Vagina (tissue), 2 donors: ENCODE results near the gene PRLH. TPM values are rescaled to one million over a fixed set of nuclear protein-coding genes. Genes with fewer than 3 reads are reported as not detected.

Source experiments
- DNase-seq, 2 donors: peaks; one replicate each; pipeline ENCODE4 v3.0.0-alpha.2; 2017; ENCODE audit errors: extremely low spot score in 2 of 2
- H3K27ac ChIP-seq: fragments of 200-600 bp; sonication (generic); one replicate; pipeline ENCODE4 v1.5.1; 2019
- H3K27me3 ChIP-seq: fragments of 200-600 bp; sonication (generic); one replicate; pipeline ENCODE4 v1.5.1; 2019
- H3K36me3 ChIP-seq, 2 donors: fragments of 200-600 bp; sonication (generic); one replicate each; pipeline ENCODE4 v1.5.1; 2017 to 2019
- H3K4me1 ChIP-seq: fragments of 200-600 bp; sonication (generic); one replicate; pipeline ENCODE4 v1.5.1; 2019
- H3K4me3 ChIP-seq, 2 donors: fragments of 200-600 bp; sonication (generic); 1 replicate in 1 of 2; 2 replicates in 1 of 2; pipeline ENCODE4 v1.5.1; 2016 to 2019
- H3K9me3 ChIP-seq: fragments of 200-600 bp; sonication (generic); one replicate; pipeline ENCODE4 v1.5.1; 2019
- POLR2A ChIP-seq, 2 donors: fragments of 450-650 bp; IDR thresholded peaks; one replicate each; pipeline ENCODE4 v1.6.1; 2017; ENCODE audit warnings: antibody characterized with exemption in 2 of 2, mild to moderate bottlenecking in 2 of 2, moderate library complexity in 2 of 2
- POLR2AphosphoS5 ChIP-seq, 2 donors: sonication (generic); formaldehyde crosslinking; IDR thresholded peaks; one replicate each; pipeline ENCODE4 v1.9.0; 2017; ENCODE audit warnings: antibody characterized with exemption in 2 of 2, mild to moderate bottlenecking in 2 of 2, low read depth in 1 of 2; ENCODE audit not compliant: insufficient read depth in 1 of 2
- intact Hi-C: fragments of 100-400 bp; cut with DNase I; formaldehyde crosslinking; loops from one replicate; pipeline ENCODE4 v1.15.1; 2023
- total RNA-seq: library from RNA; depleted of rRNA; stranded (reverse); fragments of >200 nt; gene quantifications from one replicate; pipeline ENCODE4 v1.2.3, GENCODE V29; 2016
- TF ChIP-seq, protein P1 (sequence below), 3 experiments: fragments of 450-650 bp in 2 of 3; fragments of 200-600 bp in 1 of 3; sonication (generic) in 1 of 3; IDR thresholded peaks; one replicate each; pipeline ENCODE4 v1.5.1; 2017 to 2019; ENCODE audit warnings: antibody characterized with exemption in 3 of 3, mild to moderate bottlenecking in 2 of 3, moderate library complexity in 2 of 3

Gene PRLH
- total RNA-seq, 1 donor from 2014 or later: not detected

DNA sequence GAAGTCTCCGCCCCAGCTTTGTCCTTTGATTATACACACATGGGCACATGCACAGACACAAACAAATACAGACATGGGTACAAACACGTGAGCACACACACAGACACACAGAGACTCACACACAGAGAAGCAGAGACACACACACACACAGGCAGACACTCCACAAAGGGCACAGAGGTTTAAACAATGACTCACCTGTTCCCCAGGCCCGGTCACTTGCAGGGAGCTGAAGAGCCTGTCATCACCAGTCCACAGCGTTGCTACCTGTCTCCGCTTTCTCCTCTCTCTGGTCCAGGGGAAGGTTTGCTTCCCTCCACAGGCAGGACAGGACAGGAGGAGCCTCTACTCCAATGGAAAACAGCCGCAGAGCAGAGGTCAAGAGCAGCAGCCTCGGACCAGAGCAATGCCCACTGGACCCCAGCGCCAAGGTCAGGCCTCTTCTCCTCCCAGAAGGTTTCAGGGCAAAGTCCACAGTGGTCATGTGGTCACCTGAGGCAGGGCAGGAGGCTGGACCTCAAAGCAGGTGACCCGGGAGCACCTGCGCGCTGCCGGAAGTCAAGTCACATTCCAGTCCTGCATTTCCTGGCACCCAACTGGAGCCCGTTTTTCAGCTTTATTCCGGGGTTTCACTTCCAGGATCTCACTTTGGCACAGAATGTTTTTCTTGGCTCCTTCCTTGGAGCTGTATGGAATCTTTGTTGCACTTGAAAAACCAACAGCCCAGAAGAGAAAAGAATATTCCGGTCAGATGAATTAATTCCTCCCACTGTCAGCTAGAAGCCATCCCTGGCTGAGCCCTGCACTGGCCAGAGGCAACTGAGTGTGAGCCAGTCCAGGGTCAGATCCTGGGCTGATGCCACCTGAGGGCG is 24.1 kb downstream of the PRLH start, which contains the start of gene RAB17:
RAB17 (minus strand) TSS at position 463 of the 869 bp plus-strand sequence. CDS start 4,580 bp downstream, outside the sequence.
- Histone ChIP-seq H3K4me1 (peaks cover 6% of the 10 kb centered on the region), H3K27ac (no peak within 1 kb of the TSS)
- intact Hi-C loops: no loop called here

DNA sequence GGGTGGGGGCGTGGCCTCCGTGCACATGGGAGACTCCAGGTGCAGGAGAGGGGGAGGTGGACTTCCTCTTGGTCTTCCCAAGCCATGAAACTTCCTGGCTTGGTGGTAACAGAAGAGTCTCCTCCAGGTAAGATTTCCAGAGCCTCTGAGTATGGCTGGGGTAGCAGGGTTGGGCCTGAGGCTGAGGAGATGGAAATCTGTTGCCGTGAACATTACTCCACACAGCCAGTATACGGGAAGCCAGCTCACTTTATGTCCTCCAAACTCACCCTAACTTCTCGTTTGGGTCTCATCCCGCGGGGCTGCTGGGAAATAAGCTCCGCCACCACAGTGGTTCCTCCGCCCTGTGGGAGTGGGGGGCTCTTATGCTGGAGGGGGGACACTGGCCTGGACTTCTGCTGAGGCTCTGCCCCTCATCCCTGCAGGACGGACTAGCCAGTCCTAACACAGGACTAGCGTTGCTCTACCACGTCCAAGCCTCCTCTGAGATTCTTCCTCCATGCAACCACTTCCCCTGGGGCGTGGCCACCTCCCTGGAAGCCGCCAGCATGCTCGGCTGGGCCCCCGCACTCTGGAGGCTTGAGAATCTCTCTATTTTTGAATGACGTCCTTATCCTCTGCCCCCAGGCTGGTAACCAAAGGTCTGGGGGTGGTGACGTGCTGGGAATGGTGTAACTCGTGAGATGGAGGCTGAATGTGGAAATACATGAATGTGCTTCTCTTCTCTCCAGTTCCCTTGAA is 24.9 kb downstream of the PRLH start:
- Histone ChIP-seq H3K4me3 (no peak overlapping the region), H3K36me3 (no peaks in the 10 kb centered on the region), H3K4me1 (peaks cover 6% of the 10 kb centered on the region), H3K9me3 (no peaks in the 10 kb centered on the region), H3K27me3 (no peaks in the 10 kb centered on the region), H3K27ac (no peak overlapping the region)
- intact Hi-C loops: no loop called here
- no peak for DNase-seq
- TF ChIP-seq POLR2AphosphoS5 (IDR thresholded peaks at IDR 0.05; ENCODE audit: insufficient read depth in 1 of 2, low read depth in 1 of 2) (no peak), POLR2A (IDR thresholded peaks at IDR 0.05) (no peak)
- TF ChIP-seq, protein P1, sequence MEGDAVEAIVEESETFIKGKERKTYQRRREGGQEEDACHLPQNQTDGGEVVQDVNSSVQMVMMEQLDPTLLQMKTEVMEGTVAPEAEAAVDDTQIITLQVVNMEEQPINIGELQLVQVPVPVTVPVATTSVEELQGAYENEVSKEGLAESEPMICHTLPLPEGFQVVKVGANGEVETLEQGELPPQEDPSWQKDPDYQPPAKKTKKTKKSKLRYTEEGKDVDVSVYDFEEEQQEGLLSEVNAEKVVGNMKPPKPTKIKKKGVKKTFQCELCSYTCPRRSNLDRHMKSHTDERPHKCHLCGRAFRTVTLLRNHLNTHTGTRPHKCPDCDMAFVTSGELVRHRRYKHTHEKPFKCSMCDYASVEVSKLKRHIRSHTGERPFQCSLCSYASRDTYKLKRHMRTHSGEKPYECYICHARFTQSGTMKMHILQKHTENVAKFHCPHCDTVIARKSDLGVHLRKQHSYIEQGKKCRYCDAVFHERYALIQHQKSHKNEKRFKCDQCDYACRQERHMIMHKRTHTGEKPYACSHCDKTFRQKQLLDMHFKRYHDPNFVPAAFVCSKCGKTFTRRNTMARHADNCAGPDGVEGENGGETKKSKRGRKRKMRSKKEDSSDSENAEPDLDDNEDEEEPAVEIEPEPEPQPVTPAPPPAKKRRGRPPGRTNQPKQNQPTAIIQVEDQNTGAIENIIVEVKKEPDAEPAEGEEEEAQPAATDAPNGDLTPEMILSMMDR (IDR thresholded peaks at IDR 0.05): no peak

More for the DNA sequence above, 24.1 kb downstream of the PRLH start, which contains the start of gene RAB17:
- H3K4me3 ChIP-seq: no peak within 1 kb of the TSS
- DNase-seq: no peak
- H3K36me3 ChIP-seq: no peaks in the 10 kb centered on the region
- TF ChIP-seq, protein P1 (IDR thresholded peaks at IDR 0.05): no peak
- TF ChIP-seq POLR2AphosphoS5 (IDR thresholded peaks at IDR 0.05; ENCODE audit: insufficient read depth in 1 of 2, low read depth in 1 of 2) (no peak), POLR2A (IDR thresholded peaks at IDR 0.05) (no peak)
- no peaks in the 10 kb centered on the region for H3K9me3 ChIP-seq
- no peaks in the 10 kb centered on the region for H3K27me3 ChIP-seq

DNA sequence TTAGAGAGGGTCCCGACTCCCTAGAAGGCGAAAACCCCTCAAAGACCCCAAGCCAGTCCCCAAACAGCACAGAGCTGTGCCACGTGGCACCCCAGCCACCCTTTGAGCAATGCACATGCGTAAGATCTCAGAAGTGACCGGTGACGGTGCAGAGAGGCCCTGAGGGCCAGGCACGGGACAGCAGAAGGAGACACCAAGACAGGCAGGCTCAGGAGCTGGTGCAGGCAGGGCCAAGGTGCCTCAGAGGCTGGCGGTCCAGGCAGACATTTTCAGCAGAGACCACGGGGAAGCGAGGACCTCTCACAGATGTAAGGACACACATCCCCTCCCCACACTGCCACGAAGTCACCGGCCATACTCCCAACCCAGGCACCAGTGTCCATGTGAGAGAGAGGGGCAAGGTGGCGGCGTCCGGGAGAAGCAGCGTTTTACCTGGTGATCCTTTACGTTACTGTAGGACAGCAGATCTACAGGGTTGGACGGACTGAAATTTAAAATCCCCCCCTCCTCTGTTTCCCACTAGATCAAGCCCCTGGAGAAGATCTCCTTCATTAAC is 26.1 kb downstream of the PRLH start:
- intact Hi-C loops: no loop called here
- peaks cover 6% of the 10 kb centered on the region for H3K4me1 ChIP-seq

DNA sequence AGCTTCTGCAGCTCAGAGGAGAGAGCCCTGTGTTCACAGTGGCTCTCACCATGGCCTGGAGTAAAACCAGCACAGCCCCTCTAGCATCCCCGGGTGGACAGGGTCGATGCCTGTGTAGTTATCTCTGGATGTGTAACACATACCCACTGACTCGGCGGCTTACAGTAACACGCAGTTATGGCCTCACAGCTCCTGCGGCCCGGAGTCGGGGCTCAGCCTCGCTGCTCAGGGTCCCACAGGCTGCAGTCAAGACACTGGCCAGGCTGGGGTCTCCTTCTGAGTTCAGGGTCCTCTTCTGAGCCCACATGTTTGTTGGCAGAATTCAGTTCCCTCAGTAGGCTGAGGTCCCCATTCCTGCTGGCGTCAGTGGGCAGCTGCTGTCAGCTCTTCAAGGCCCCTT is 26.7 kb downstream of the PRLH start:
- Histone ChIP-seq H3K27me3 (no peaks in the 10 kb centered on the region), H3K4me1 (peaks cover 6% of the 10 kb centered on the region), H3K36me3 (no peaks in the 10 kb centered on the region), H3K27ac (no peak overlapping the region), H3K9me3 (no peaks in the 10 kb centered on the region), H3K4me3 (no peak overlapping the region)
- no peak for DNase-seq
- TF ChIP-seq, protein P1 (IDR thresholded peaks at IDR 0.05): no peak
- TF ChIP-seq POLR2AphosphoS5 (IDR thresholded peaks at IDR 0.05; ENCODE audit: insufficient read depth in 1 of 2, low read depth in 1 of 2) (no peak), POLR2A (IDR thresholded peaks at IDR 0.05) (no peak)
- intact Hi-C loops: no loop called here

More for the DNA sequence above, 26.1 kb downstream of the PRLH start:
- TF ChIP-seq POLR2A (IDR thresholded peaks at IDR 0.05): no peak
- TF ChIP-seq, protein P1 (IDR thresholded peaks at IDR 0.05): no peak
- no peak for TF ChIP-seq POLR2AphosphoS5 (IDR thresholded peaks at IDR 0.05; ENCODE audit: insufficient read depth in 1 of 2, low read depth in 1 of 2)
- Histone ChIP-seq H3K36me3 (no peaks in the 10 kb centered on the region), H3K27me3 (no peaks in the 10 kb centered on the region), H3K27ac (no peak overlapping the region), H3K4me3 (no peak overlapping the region), H3K9me3 (no peaks in the 10 kb centered on the region)
- no peak for DNase-seq
